NCI-H774 (cell line): ENCODE results near the gene PDIK1L.

Experiments used
- DNase-seq: peaks from one replicate; lab custom pipeline; 2025; lab: John Stamatoyannopoulos, UW

PDIK1L gene

DNA sequence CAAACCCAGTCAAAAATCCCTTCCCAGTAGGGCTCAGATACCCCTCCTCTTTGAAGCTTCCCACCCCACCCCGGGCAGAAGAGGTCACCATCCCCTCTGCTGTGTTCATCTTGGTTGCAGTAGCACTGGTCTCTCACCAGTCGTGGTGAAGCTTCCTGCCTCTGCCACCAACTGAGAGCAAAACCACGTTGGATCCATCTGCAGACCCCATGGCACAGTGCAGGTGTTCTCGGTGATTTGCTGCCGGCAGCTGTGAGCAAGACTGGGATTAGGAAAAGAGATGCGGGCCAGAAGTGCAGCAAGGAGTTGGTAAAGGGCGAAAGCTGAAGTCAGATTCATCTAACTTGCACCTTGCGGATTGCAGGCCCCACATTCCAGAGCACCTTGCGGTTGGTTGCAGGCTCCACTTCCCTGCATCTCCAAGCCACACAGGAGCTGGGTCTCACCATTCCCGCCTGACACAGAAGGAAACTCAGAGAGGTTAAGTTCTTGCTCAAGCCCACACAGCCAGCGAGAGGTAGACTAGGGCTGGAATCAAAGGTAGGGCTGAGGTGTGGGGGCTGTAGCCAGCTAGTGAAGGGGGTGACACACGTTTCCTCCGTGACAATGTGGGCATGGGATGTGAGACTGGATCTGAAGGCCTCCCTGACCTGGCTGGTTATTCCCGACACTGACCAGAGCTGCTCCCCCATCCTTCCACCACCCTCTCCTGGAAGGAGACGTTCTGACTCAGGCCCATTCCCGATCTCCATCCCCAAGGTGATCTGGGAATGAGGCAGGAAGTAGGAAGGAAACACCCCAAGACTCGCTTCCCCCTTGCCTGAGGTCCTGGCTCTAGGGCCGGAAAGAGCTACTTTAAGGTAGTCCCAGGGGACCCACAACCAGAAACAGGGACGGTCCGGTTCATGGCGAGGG lies 44.0 kb downstream of the PDIK1L start:
- no peak for DNase-seq

GRCh38 chr1:26156285-26157038 lies 44.8 kb downstream of the PDIK1L start:
- no peak for DNase-seq

DNA sequence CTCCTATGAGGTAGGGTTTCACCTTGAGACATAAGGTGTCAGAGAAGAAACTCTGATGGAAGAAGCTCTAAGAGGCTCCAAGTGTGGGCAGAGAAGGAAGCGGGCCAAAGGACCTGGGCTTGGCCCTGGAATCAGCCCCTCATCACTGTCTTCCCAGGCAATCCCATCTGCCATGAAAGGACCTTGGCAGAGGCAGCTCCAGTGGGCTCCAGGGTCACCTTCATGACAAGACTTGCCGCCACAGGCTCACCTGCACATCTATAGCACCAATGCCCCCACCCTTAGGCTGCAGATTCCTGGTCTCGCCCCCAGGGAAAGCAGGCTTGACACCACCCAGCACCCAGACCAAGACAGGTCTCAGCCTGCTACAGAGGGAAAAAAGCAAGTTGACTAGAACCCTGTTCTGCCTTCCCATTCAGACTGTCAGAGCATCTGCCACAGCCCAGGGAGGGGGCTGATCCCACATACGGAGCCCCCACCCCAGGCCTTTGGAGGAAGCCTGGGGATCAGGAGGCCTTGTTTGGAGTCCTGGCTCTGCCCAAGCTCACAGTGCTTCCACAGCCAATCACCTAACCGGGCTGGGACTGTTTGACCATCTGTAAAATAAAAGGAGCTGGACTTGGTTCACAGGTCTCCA lies 46.8 kb downstream of the PDIK1L start:
- DNase-seq = no peak

DNA sequence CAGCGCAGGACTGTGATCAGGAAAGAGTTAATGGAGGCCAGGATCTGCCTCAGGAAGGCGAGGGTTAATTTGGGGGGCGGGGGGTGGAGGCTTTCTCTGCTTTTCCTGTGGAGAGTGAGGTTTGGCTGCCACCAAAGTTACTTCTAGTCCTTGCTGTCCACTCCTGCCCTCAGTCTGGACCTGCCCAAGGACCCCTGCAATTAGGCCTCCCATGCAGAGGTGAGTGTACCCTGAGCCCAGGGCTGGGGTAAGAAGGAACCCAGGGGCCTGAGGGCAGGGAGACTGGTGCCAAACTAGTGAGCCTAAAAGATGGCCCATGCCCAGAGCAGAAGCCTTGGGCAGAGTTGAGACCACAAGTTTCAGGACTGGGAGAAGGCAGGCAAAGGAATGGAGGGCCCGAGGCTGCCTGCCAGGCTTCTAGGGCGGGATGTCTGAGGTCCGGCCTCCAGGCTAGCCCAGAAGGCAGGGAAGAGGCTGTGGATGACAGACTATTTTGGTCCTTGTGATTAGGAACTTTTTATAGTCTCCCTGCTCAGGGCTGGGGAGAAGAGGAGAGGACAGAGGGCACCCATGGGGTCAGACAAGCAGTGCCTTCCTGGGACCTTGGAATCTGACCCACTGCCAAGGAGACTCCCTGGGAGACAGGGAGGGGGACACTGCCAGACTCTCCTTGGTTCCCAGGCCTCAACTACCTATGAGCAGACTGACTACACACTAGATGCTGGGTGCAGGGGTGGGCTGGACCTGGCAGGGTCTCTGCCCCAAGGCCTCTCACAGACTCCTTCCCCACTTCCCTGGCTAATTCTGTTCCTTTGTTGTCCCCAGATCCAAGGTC lies 47.5 kb downstream of the PDIK1L start, which contains the start of gene FAM110D:
Gene FAM110D (plus strand): TSS at position 172 of the 835 bp plus-strand sequence. CDS start 2,213 bp downstream, outside the sequence.
- DNase-seq = no peak

GRCh38 chr1:26159743-26160039 lies 48.1 kb downstream of the PDIK1L start:
- DNase-seq = no peak

- DNase-seq = no peak
Measured at GRCh38 chr1:26160527-26161414, 49.1 kb downstream of the PDIK1L start.

DNA sequence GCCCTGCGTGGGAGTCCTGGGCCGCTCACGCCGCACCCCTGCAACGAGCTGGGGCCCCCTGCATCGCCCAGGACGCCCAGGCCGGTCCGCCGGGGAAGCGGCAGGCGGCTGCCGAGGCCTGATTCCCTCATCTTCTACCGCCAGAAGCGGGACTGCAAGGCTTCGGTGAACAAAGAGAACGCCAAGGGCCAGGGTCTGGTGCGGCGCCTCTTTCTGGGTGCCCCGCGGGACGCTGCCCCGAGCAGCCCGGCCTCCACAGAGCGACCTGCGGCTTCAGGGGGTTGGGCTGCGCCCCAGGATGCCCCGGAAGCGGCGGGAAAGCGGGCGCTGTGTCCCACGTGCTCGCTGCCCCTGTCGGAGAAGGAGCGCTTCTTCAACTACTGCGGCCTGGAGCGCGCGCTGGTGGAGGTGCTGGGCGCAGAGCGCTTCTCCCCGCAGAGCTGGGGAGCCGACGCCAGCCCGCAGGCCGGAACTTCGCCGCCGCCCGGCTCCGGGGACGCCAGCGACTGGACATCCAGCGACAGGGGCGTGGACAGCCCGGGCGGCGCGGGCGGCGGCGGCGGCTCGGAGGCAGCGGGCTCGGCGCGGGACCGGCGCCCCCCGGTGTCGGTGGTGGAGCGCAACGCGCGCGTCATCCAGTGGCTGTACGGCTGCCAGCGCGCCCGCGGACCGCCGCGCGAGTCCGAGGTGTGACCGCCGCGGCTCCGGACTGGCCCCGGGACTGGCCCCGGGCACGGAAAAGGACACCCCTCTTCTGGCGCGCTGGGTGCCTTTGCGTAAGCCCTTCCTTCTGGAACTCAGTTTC lies 50.0 kb downstream of the PDIK1L start:
- no peak for DNase-seq

- no peak for DNase-seq
Measured at GRCh38 chr1:26162220-26162709, 50.6 kb downstream of the PDIK1L start.

DNA sequence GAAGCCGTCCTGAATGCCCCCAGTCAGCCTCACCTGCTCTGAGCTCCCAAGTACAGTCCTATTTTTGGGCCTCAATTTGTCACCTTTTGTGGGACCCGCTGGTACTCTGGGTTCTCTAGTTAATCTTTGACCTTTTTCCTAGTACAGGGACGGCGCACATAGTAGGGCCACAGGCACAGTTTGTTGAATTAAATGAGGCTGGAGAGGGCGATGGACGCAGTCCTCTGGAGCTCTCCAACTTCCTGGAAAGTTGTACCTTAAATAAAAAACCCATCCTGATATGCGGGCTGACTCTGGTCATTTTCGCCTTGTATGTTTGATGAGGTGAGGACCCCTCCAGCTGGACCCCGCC lies 52.0 kb downstream of the PDIK1L start:
- no peak for DNase-seq

- DNase-seq = no peak
Measured at GRCh38 chr1:26164036-26164860, 52.6 kb downstream of the PDIK1L start.

DNA sequence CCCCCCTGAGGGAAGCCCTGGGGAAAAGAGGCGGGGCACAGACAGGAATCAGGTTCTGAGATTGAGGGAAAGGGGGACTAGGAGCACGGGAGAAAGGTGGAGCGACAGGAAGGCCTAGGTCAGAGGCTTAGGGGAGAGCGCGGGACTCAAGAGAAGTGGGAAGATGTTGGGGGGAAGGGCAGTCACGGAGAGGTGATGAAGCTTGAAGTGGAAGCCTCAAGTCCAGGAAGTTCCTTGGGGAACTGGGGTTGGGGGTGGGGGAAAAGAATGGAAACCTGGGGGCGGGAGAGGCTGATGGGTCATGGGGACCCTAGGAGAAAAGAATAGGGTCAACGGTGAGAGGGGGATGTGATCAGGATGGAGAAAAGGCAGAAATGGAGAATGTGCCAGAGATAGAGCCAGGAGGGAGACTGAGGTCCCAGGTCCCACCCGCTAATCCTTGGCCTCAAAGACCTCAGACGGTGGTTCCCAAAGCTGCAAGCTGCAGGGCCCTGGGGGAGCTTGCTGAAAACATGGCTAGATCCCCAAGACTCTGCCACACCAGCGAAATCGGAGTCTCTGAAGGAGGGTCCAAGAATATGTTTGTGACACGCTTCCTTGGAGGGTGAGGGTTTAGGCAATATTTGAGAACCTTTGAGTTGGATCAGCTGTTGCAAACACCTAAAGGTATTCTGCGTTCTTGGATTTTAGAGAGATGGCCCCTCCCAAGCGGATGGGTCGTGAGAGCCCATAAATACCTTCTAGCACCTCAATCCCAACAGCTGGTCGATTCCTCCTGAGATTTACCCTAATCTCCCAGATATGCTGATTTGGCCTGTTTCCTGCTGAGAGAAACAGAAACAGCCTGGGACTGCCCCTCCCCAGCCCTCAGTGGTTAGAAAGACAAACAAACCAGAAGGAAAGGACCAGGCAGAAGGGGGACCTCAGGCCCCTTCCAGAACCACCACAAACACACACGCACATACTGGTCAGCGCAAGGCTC lies 53.5 kb downstream of the PDIK1L start:
- no peak for DNase-seq

DNA sequence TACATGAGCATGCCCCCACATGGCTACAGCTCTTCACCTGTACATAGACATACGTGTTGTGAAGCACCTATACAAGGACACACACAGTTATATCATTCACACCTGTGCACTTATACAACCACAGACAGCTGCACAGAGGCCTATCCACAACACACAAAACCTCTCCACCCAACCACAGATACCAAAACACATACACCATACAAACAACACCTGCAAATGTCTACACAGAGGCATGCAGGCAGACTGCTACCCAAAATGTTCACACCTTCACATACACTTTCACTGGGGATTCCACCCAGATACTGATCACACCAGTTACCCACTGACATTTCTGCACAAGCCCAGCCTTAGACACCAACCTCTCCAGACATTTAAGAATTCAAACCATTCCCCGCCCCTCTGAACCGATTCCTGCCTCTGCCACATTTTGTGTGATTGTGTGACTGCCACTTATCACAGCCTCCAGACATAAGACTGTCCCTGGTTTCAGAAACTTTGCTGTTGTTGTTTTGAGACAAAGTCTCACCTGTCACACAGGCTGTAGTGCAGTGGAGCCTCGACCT lies 55.2 kb downstream of the PDIK1L start:
- DNase-seq = no peak

DNA sequence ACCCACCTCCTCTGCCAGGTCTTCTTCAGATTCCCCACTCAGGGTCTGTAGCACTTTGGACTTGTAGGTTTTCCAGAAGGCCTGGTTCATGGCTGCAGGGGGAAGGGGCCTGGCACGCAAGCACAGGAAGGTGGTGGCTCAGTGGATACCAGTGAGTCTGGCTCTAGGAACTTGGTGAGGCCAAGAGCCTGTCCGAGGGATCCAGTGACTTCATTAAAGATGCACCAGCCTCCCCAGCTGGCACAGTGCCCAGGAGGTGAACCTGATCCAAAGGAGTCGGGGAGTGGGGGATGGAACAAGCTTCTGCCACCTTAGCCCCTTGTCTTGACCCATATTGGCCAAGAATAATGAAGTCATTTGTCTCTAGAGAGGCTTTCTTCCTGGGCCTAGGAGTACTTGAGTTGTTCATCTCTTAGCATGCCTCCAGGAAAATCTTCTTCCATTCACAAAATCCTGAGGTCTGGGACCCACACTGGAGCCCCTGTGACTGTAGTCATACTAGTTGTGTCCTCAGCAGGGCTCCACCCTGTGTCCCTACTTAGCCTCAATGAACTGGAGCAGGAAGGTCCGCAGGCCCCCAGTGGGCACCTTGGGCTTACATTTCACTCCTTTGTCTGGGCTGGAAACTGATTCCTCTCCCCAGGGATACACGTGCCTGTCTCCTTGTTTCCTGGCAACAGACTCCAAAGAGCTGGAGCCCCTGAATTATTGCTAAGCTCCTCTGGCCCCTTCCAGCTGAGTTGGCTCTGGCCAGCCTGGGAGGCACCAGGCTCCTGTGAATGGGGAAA lies 57.0 kb downstream of the PDIK1L start, which contains the start of gene C1orf232:
Gene C1orf232 (minus strand): TSS at position 554 of the 788 bp plus-strand sequence. CDS start 464 bp downstream, at position 90.
- no peak for DNase-seq

DNA sequence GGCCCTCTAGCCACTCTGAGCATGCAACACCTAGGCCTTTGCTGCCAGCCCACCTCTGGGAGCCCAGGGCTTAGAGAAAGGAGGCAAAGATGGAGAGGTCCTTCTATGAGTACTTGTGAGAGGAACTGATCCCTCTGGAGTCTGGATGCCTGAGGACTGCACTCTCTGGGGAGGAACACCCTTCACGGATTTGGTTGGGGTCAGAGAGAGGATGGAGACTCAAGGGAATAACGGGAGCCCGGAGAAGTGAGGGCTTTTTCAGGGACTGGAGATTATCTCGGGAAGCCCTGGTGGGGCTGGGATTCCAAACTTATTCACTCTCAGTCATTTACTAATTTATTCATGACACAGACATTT lies 57.6 kb downstream of the PDIK1L start:
- no peak for DNase-seq

GRCh38 chr1:26169669-26170471 lies 58.2 kb downstream of the PDIK1L start, which contains the start of gene ZNF593:
Gene ZNF593, plus strand, starts transcription at chr1:26169908. Its CDS starts 76 bp downstream, at chr1:26169984.
- peak; percentile 68 for DNase-seq

- no peak for DNase-seq
Measured at GRCh38 chr1:26170472-26170821, 58.8 kb downstream of the PDIK1L start.
